HG03354 (cell line): ENCODE results near the gene NADSYN1.
A peak's percentile ranks its signal among the peaks of the same experiment; 100 is the strongest.
"Not testable (repeated sequence)": the region's sequence is repeated elsewhere in the genome, so short reads cannot be mapped to it uniquely, and the experiment has no call there.

Experiments
- ATAC-seq: cut with Tn5 transposase; IDR thresholded peaks from one replicate; pipeline ENCODE4 v1.9.1; 2021; ENCODE audit warnings: mild to moderate bottlenecking; ENCODE audit not compliant: unreplicated experiment, poor library complexity, severe bottlenecking

Gene NADSYN1

DNA sequence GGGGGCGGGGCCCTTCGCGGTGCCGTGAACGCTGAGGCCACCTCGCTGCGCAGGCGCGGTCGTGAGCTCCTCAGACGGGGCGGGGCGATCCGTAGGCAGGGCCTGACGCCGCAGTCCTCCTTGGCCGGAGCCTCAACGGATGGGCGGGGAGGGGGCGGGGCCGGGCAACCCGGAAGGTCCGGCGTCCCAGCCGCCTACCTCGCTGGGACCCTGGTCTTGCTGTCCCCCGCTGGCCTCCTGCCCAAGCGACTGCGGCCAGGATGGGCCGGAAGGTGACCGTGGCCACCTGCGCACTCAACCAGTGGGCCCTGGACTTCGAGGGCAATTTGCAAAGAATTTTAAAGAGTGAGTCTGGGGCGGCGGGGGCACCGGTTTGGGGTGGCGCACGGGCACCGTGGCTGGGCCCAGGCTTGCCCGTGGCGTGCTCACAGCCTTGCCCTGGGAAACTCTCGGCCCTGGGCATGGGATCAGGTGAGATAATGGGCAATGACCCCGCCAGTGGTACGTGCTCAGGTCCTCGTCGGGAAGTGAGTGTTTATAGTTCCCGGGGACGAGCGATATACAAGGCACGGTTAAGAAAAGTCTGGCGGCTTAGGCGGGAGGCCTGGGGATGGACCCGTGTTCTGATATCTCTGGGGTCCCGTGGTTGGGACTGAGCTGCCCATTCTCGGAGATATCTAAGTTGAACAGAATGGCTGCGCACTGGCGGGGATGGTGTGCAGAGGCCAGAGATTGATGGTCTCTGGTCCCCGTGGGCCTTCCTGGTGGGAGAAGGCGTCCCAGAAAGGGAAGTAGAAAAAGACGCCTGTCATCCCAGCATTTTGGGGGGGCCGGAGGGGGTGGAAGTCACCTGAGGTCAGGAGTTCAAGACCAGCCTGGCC is at the start of gene NADSYN1:
Gene NADSYN1, plus strand, starts transcription at position 167 of the 881 bp plus-strand sequence. Its CDS starts 94 bp downstream, at position 261.
- ATAC-seq: peak; percentile 54

DNA sequence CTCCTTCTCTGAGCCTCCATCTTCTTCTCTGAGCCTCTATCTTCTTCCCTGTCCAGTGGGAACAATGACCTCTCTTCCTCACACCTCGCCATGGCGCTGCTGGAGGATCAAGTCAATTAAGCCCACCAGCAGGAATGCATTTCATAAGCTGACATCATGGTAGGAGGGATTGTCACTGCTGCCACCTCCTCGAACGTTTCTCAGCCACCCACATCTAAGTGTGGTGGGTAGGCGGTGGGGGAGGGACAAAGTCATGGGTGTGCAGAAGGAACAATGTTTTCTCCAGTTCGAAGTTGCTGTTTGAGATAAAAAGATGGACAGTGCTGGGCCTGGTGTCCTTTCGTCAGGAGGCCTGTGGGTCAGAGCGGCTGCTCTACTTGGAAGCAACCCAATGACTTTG is 48.8 kb upstream of the NADSYN1 start:
- ATAC-seq: no peak

DNA sequence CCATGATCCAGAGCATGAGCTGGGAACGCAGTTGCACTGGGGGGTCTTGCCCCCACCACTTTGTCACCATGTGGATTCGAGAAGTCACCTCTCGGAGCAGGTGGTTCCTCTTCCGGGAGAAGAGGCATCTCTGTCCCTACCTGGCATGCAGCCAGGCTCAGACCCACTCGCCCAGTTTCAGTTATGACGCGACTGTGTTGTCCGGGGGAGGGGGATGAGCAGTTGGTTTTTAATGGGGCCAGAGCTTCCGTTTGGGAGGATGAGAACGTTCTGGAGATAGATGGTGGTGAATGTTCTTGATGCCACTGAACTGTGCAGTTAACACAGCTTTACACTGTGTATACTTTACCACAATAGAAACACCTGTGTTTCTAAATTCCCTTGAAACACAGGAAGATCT is 46.3 kb upstream of the NADSYN1 start:
- no peak for ATAC-seq

- no peak for ATAC-seq
These were observed 45.6 kb upstream of the NADSYN1 start for GRCh38 chr11:71407356-71407755.

GRCh38 chr11:71408826-71409225 is 44.2 kb upstream of the NADSYN1 start:
- ATAC-seq: no peak

DNA sequence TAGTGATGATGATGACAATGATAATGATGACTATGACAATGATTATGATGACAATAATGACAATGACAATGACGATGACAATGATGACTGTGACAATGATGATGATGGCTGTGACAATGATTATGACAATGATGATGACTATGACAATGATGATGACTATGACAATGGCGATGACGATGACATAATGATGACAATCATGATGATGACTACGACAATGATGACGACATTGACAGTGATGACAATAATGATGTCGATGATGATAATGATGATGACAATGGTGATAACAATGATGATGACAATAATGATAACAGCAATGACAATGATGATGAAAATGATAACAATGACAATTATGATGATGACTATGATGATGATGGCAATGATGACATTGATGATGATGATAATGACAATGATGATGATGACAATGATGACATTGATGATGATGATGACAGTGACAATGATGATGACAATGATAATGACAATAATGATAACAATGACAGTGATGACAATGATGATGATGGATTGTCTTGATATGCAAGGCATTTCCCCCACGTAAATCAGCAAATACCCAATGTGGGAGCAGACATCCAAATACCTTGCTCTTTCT is 42.5 kb upstream of the NADSYN1 start:
- ATAC-seq: no peak

DNA sequence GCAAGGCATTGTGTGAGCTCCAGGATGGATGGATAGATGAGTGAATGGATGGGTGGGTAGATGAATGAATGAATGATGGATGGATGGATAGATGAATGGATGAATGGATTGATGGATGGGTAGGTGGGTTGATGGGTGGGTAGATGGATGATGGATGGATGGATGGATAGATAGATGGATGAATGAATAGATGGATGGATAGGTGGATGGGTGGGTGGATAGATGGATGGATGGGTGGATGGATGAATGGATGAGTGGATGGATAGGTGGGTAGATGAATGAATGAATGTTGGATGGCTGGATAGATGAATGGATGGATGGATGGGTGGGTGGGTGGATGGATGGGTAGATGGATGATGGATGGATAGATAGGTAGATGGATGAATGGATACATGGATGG is 38.4 kb upstream of the NADSYN1 start:
- no peak for ATAC-seq

DNA sequence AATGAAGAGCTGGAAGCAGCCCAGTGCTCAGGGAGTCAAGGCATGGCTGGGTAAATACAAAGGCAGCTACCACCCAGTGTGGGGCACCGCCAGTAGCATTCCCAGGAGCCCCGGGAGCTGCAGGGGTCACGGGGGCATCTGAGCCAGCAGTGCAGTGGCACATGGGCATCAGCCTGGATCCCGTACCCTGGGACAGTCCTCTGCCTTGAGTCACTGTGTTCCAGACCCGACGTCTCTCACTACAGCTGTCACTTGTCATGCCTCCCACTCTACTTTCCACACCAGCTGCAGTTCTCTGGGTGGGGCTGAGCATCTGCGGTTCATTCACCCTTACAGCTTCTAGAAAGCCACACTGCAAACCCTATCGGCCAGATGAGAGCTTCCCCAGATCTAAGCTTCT is 34.4 kb upstream of the NADSYN1 start:
- ATAC-seq: peak; percentile 89

GRCh38 chr11:71420455-71421241 is 32.4 kb upstream of the NADSYN1 start:
- ATAC-seq: no peak

DNA sequence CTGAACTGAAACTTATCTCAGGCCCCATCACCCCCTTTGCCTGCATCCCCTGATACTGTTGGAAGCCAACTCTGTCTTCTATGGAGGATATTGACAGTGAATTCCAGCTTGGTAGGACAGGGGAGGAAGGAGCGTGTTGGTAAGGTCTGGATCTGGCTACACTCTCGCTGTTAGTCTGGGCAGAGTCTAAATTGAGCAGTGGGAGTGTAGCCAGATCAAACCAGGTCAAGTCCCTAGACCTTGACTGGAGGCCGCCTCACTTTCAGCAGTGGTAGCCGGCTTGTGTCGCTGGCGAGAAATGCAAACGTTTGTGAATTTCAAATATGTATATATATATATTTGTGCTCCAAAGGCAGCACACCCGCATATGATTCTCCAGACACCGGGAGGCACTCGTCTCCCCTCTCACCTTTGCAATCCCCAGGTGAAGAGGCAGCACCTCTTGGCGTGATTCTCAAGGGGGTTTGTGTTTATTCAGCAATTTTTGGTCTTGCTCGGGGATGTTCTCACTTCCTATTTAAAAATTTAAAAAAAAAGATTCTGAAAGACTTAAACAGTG is 31.5 kb upstream of the NADSYN1 start:
- ATAC-seq: no peak

DNA sequence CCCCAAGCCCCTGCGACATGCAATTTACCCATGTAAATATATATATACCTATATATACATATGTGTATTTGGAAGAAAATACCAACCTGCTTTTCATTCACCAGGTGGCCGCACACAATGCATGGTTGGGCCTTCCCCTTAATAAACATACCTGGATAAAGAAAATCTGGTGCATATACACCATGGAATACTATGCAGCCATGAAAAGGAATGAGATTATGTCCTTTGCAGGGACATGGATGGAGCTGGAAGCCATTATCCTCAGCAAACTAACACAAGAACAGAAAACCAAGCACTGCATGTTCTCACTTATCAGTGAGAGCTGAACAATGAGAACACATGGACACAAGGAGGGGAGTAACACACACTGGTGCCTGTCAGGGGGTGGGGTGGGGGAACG is 30.7 kb upstream of the NADSYN1 start:
- not testable (repeated sequence) for ATAC-seq

GRCh38 chr11:71423181-71423790 is 29.7 kb upstream of the NADSYN1 start:
- ATAC-seq: no peak

DNA sequence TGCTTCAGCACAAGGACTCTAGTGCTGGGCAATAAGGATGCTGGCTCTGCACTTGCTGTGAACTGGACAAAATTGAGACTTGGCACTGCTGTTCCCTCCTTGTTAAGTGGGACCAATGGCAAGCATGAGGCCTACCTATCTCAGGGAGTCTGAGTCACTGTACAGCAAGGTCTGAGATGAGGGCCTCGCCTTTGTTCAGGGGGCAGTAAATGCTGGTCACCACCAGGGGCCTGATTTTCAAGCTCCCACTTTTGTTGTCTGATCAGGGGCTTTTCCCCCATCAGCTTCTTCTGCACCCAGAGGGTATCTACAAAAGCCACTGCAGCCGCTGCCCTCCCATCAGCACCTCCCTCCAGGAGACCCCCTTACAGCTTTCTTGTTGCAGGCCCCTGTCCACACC is 27.6 kb upstream of the NADSYN1 start:
- no peak for ATAC-seq

GRCh38 chr11:71425860-71426259 is 27.1 kb upstream of the NADSYN1 start:
- no peak for ATAC-seq

DNA sequence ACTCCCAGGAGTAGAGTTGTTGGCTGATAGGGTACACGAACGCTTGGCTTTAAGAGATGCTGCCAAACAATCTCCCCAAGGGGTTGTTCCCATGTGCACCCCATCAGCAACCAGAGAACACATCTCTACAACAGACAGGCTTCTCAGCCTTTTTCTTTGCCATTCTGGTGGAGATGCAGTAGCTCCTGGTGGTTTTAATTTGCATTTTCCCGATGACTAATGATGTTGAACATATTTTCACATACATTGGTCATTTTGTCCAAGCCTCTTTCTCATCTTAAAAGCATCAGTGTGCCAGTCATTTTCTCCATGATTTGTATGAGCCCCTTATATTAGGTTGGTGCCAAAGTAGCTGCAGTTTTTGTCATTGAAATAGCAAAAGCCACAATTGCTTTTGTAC is 26.6 kb upstream of the NADSYN1 start:
- ATAC-seq: no peak

DNA sequence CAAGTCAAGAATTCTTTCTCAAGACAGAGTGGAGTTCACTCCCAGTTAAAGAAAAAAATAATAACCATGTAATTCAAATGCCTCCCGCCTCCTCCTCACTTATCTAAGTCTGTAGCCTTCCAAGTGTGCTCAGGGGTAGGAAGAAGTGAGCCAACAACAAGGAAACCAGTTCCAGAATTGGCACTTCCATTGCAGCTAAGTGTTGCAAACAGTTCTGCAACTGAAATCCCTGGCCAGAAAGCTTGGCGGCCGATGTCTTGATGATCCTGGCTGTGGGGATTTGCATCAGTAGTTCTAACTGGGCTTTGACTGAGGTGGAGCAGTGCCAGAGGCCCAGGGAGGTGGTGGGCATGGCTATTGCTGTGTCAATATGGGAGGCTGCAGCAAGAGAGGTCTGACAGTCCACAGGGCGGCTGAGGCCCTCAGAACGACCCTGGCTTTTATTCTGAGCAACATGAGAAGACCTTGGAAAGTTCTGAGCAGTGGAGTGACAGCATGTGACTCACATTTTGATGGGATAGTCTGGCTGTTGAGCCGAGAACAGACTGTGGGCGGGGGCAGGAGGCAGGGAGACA is 24.1 kb upstream of the NADSYN1 start:
- no peak for ATAC-seq

DNA sequence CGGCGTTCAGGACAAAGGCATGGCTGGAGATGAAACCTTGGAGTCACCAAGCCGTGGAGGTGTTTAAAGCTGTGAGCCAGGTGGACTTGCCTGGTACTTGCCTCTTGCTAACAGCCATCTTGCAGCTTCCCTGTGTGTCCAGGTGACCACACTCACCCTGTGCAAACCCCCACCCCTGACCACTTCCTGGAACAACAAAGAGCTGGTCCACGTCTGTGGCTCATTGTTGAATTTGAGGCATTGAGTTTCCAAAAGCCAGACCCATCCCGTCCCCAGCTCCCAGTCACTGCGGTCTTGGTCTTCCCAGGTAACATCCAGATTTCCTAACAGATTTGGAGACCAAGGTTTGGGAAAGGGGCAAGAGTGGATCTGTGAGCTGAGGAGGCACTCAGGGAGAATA is 23.3 kb upstream of the NADSYN1 start:
- ATAC-seq: no peak

- ATAC-seq: no peak
These were observed 22.8 kb upstream of the NADSYN1 start for GRCh38 chr11:71430166-71430565.

DNA sequence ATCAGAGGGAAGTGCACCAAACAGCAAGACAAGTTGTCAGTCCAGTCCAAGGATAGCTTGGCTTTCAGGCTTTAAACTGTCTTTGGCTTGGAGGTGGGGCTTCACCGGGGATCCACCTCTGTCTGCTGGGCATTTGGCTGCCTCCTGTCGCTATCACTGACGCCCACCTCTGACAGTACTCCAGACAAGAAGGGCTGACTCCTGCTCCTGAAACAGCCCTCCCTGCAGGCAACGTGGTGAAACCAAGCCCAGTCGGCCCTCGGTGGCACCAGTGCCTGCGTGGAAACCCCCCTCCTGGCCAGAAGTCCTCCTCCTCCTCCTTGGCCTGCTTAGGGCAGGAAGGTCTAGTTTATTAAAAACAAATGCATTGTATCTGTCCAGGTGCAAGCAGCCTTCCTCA is 21.7 kb upstream of the NADSYN1 start:
- ATAC-seq: no peak
